HG03575 (cell line): Measurements from ENCODE around the gene GRIFIN.

Source experiments
- ATAC-seq: cut with Tn5 transposase; IDR thresholded peaks from one replicate; pipeline ENCODE4 v1.9.1; 2021; ENCODE audit not compliant: unreplicated experiment, insufficient number of reproducible peaks, low FRiP score; ENCODE audit errors: extremely low read depth

GRIFIN gene

GRCh38 chr7:2445047-2445446 lies 31.2 kb downstream of the GRIFIN start:
- no peak for ATAC-seq

- ATAC-seq = no peak
These were observed 31.7 kb downstream of the GRIFIN start for GRCh38 chr7:2444476-2444875.

GRCh38 chr7:2443491-2443890 lies 32.7 kb downstream of the GRIFIN start:
- ATAC-seq = no peak

- no peak for ATAC-seq
These were observed 34.7 kb downstream of the GRIFIN start for GRCh38 chr7:2441430-2442058.

- no peak for ATAC-seq
These were observed 35.5 kb downstream of the GRIFIN start for GRCh38 chr7:2440608-2441245.

- no peak for ATAC-seq
These were observed 37.4 kb downstream of the GRIFIN start for GRCh38 chr7:2438775-2439174.

- no peak for ATAC-seq
These were observed 38.0 kb downstream of the GRIFIN start for GRCh38 chr7:2438186-2438585.

- no peak for ATAC-seq
These were observed 38.6 kb downstream of the GRIFIN start for GRCh38 chr7:2437537-2438148.

- ATAC-seq = no peak
These were observed 39.1 kb downstream of the GRIFIN start for GRCh38 chr7:2437136-2437535.

- ATAC-seq = no peak
These were observed 39.7 kb downstream of the GRIFIN start for GRCh38 chr7:2436341-2437104.

GRCh38 chr7:2435146-2435545 lies 41.1 kb downstream of the GRIFIN start:
- ATAC-seq = no peak

- ATAC-seq = no peak
These were observed 42.3 kb downstream of the GRIFIN start for GRCh38 chr7:2433713-2434550.

GRCh38 chr7:2432910-2433712 lies 43.1 kb downstream of the GRIFIN start:
- no peak for ATAC-seq

- ATAC-seq = no peak
These were observed 44.8 kb downstream of the GRIFIN start for GRCh38 chr7:2431260-2431867.

- ATAC-seq = no peak
These were observed 50.4 kb downstream of the GRIFIN start for GRCh38 chr7:2425749-2426148.
